Liver (tissue), 9 donors: ENCODE results near the gene SNAPC1. TPM values are rescaled to one million over a fixed set of nuclear protein-coding genes. Genes with fewer than 3 reads are reported as not detected.

Experiments
- DNase-seq: peaks from one replicate; pipeline ENCODE4 v3.0.0-alpha.2; 2017; ENCODE audit warnings: low spot score
- H3K27ac ChIP-seq, 2 donors: one replicate each; pipeline ENCODE4 v1.7.0; 2013; ENCODE audit warnings: inconsistent platforms in 2 of 2, low read length in 2 of 2, control low read depth in 1 of 2, low read depth in 1 of 2, mild to moderate bottlenecking in 1 of 2
- H3K27me3 ChIP-seq, 4 donors: one replicate each; pipeline versions ENCODE4 v1.6.1 to v1.7.0; 2013; ENCODE audit warnings: low read length in 3 of 4, inconsistent platforms in 1 of 4, mild to moderate bottlenecking in 1 of 4, moderate library complexity in 1 of 4; ENCODE audit not compliant: control insufficient read depth in 4 of 4, insufficient read depth in 4 of 4
- H3K36me3 ChIP-seq, 4 donors: one replicate each; pipeline versions ENCODE4 v1.6.1 to v1.7.0; 2013; ENCODE audit warnings: low read length in 3 of 4, mild to moderate bottlenecking in 3 of 4, low read depth in 1 of 4, moderate library complexity in 1 of 4; ENCODE audit not compliant: control insufficient read depth in 4 of 4, insufficient read depth in 3 of 4
- H3K4me1 ChIP-seq, 4 donors: one replicate each; pipeline versions ENCODE4 v1.6.1 to v1.7.0; 2013; ENCODE audit warnings: low read length in 3 of 4, mild to moderate bottlenecking in 3 of 4, moderate library complexity in 1 of 4; ENCODE audit not compliant: control insufficient read depth in 4 of 4, insufficient read depth in 4 of 4
- H3K4me3 ChIP-seq, 3 donors: one replicate each; pipeline versions ENCODE4 v1.6.1 to v1.7.0; 2013; ENCODE audit warnings: low read length in 3 of 3, control low read depth in 1 of 3, low read depth in 1 of 3, mild to moderate bottlenecking in 1 of 3
- H3K9ac ChIP-seq, 2 donors: one replicate each; pipeline ENCODE4 v1.7.0; 2013; ENCODE audit warnings: low read length in 2 of 2, mild to moderate bottlenecking in 2 of 2, moderate library complexity in 2 of 2, control low read depth in 1 of 2, low read depth in 1 of 2
- H3K9me3 ChIP-seq, 4 donors: one replicate each; pipeline versions ENCODE4 v1.6.1 to v1.7.0; 2013; ENCODE audit warnings: low read length in 3 of 4; ENCODE audit not compliant: control insufficient read depth in 4 of 4
- EGR1 ChIP-seq, 2 donors: IDR thresholded peaks; 2 replicates each; pipeline ENCODE4 v1.6.1; 2016 to 2018; ENCODE audit warnings: antibody characterized with exemption in 2 of 2, low read depth in 2 of 2
- FOXA1 ChIP-seq: IDR thresholded peaks from 2 replicates; pipeline ENCODE4 v1.6.1; 2016; ENCODE audit warnings: antibody characterized with exemption
- FOXA2 ChIP-seq: IDR thresholded peaks from 2 replicates; pipeline ENCODE4 v1.6.1; 2016; ENCODE audit warnings: antibody characterized with exemption
- GABPA ChIP-seq, 2 donors: IDR thresholded peaks in 1 of 2; conservative IDR thresholded peaks in 1 of 2; 2 replicates each; pipeline ENCODE4 v1.6.1; 2016; ENCODE audit warnings: antibody characterized with exemption in 2 of 2, mild to moderate bottlenecking in 1 of 2, moderate library complexity in 1 of 2
- HNF4A ChIP-seq, 2 donors: conservative IDR thresholded peaks; 2 replicates each; pipeline ENCODE4 v1.6.1; 2016; ENCODE audit warnings: antibody characterized with exemption in 2 of 2, mild to moderate bottlenecking in 2 of 2
- HNF4G ChIP-seq: IDR thresholded peaks from 2 replicates; pipeline ENCODE4 v1.6.1; 2016; ENCODE audit warnings: antibody characterized with exemption
- JUND ChIP-seq, 2 donors: IDR thresholded peaks; 2 replicates each; pipeline ENCODE4 v1.6.1; 2016; ENCODE audit warnings: antibody characterized with exemption in 2 of 2
- NR2F2 ChIP-seq: IDR thresholded peaks from 2 replicates; pipeline ENCODE4 v1.6.1; 2016; ENCODE audit warnings: antibody characterized with exemption
- RAD21 ChIP-seq, 2 donors: IDR thresholded peaks; 2 replicates each; pipeline ENCODE4 v1.6.1; 2016; ENCODE audit warnings: antibody characterized with exemption in 2 of 2, mild to moderate bottlenecking in 2 of 2
- RXRA ChIP-seq, 2 donors: IDR thresholded peaks; 2 replicates each; pipeline ENCODE4 v1.6.1; 2017 to 2018; ENCODE audit warnings: antibody characterized with exemption in 2 of 2, mild to moderate bottlenecking in 1 of 2
- SP1 ChIP-seq: IDR thresholded peaks from 2 replicates; pipeline ENCODE4 v1.6.1; 2018; ENCODE audit warnings: antibody characterized with exemption, mild to moderate bottlenecking
- TAF1 ChIP-seq: conservative IDR thresholded peaks from 2 replicates; pipeline ENCODE4 v1.6.1; 2016; ENCODE audit warnings: antibody characterized with exemption, mild to moderate bottlenecking
- YY1 ChIP-seq: IDR thresholded peaks from 2 replicates; pipeline ENCODE4 v1.6.1; 2016; ENCODE audit warnings: antibody characterized with exemption, mild to moderate bottlenecking
- WGBS: extraction: QIAGEN DNeasy Blood & Tissue Kit; methylation state at CpG from one replicate; pipeline ENCODE4 v1.1.7; 2013; 5-methylcytosine and 5-hydroxymethylcytosine counted together
- polyA plus RNA-seq, 2 donors: library from polyadenylated mRNA; stranded (reverse) in 1 of 2; unstranded in 1 of 2; fragments of 200-250 nt in 1 of 2; fragments of >200 nt in 1 of 2; fragmentation: Nextera tagmentation in 1 of 2; extraction: Ambion mirVana in 1 of 2; gene quantifications; one replicate each; pipeline versions ENCODE4 v1.2.1 to v1.2.3, GENCODE V29; 2013 to 2015
- total RNA-seq, 2 donors: library from RNA; depleted of rRNA; stranded (reverse); fragments of >200 nt; gene quantifications; one replicate each; pipeline ENCODE4 v1.2.3, GENCODE V29; 2014
- TF ChIP-seq, protein P1 (sequence below): IDR thresholded peaks from 2 replicates; pipeline ENCODE4 v1.6.1; 2016; ENCODE audit warnings: antibody characterized with exemption, mild to moderate bottlenecking
- TF ChIP-seq, protein P2 (sequence below): IDR thresholded peaks from 2 replicates; pipeline ENCODE4 v1.6.1; 2016; ENCODE audit warnings: antibody characterized with exemption
- TF ChIP-seq, protein P3 (sequence below): IDR thresholded peaks from 2 replicates; pipeline ENCODE4 v1.6.1; 2016; ENCODE audit warnings: antibody characterized with exemption
- TF ChIP-seq, protein P4 (sequence below): fragments of 150-350 bp; IDR thresholded peaks from 2 replicates; pipeline ENCODE4 v1.5.1; 2017; ENCODE audit warnings: improper control_type of control experiment, low read depth, low read length; ENCODE audit not compliant: missing input control
- donor health status: healthy.
- donor health status: healthy.
- donor health status: healthy.
- donor health status: healthy.
- donor health status: healthy.

SNAPC1 gene
- total and polyA plus RNA-seq, 4 donors = 1.2 to 2.3 (median 1.7) TPM

DNA sequence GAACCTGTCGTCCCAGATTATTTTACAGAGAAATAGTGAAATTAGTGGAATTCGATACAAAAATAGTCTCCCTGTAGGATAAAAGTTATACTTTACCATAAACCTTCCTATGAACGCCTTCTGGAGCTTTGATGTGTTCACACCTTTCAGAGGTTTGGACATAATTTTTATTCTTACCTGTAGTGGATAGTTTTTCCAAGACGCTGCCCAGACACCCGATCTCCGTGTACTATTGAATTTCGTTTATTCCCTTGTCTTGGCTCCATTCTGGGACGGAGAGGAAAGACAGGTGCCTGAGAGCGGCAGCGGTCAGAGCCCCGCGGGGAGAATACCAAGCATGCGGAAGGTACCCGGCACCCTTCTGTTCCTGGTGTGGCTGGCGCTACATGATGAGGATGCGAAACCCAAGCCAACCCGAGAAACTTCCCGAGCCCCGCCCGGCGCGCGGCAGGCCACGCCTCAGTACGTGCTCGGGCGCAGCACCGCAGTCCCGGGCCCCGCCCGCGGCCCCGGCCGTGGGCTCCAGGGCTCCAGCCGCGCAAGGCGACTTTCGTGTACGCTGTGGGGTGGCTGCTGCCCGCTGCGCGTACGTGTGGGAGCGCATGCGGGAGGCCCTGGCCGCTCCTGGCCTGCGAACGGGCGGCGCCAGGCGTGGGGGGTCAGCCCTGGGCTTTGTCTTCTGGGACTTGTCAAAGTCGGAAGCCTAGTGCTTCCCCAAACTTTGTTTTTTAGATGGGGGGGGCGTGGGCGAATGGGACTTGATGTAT, 11.3 kb upstream of the SNAPC1 start:
- peak; percentile 77 for DNase-seq
- no peak for TF ChIP-seq RAD21 (IDR thresholded peaks at IDR 0.05)
- no peak for TF ChIP-seq EGR1 (IDR thresholded peaks at IDR 0.05; ENCODE audit: low read depth in 2 of 2)
- TF ChIP-seq, protein P1, sequence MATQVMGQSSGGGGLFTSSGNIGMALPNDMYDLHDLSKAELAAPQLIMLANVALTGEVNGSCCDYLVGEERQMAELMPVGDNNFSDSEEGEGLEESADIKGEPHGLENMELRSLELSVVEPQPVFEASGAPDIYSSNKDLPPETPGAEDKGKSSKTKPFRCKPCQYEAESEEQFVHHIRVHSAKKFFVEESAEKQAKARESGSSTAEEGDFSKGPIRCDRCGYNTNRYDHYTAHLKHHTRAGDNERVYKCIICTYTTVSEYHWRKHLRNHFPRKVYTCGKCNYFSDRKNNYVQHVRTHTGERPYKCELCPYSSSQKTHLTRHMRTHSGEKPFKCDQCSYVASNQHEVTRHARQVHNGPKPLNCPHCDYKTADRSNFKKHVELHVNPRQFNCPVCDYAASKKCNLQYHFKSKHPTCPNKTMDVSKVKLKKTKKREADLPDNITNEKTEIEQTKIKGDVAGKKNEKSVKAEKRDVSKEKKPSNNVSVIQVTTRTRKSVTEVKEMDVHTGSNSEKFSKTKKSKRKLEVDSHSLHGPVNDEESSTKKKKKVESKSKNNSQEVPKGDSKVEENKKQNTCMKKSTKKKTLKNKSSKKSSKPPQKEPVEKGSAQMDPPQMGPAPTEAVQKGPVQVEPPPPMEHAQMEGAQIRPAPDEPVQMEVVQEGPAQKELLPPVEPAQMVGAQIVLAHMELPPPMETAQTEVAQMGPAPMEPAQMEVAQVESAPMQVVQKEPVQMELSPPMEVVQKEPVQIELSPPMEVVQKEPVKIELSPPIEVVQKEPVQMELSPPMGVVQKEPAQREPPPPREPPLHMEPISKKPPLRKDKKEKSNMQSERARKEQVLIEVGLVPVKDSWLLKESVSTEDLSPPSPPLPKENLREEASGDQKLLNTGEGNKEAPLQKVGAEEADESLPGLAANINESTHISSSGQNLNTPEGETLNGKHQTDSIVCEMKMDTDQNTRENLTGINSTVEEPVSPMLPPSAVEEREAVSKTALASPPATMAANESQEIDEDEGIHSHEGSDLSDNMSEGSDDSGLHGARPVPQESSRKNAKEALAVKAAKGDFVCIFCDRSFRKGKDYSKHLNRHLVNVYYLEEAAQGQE = no peak
- no peak for TF ChIP-seq HNF4A (conservative IDR thresholded peaks at IDR 0.05)
- no peak for TF ChIP-seq SP1
- TF ChIP-seq, protein P2, sequence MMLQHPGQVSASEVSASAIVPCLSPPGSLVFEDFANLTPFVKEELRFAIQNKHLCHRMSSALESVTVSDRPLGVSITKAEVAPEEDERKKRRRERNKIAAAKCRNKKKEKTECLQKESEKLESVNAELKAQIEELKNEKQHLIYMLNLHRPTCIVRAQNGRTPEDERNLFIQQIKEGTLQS = no peak
- TF ChIP-seq, protein P3, sequence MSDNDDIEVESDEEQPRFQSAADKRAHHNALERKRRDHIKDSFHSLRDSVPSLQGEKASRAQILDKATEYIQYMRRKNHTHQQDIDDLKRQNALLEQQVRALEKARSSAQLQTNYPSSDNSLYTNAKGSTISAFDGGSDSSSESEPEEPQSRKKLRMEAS = no peak
- no peak for TF ChIP-seq GABPA (IDR thresholded peaks at IDR 0.05 in 1 of 2, conservative IDR thresholded peaks at IDR 0.05 in 1 of 2)
- no peak for TF ChIP-seq RXRA (IDR thresholded peaks at IDR 0.05)
- TF ChIP-seq FOXA2 = no peak
- no peak for TF ChIP-seq NR2F2
- H3K27ac ChIP-seq = peak overlapping the region; percentile 26 to 66
- peaks cover 0 to 2% (median 0%) of the 10 kb centered on the region in 4 donors for H3K4me1 ChIP-seq
- H3K36me3 ChIP-seq = peaks cover 5 to 18% (median 11%) of the 10 kb centered on the region in 4 donors
- peak overlapping the region in 1 of 3 donors; percentile 45 for H3K4me3 ChIP-seq
- no peaks in the 10 kb centered on the region for H3K9me3 ChIP-seq
- 40% methylated on average over 54 of the region's 54 CpGs for WGBS
- no peak overlapping the region for H3K9ac ChIP-seq
- no peaks in the 10 kb centered on the region for H3K27me3 ChIP-seq

DNA sequence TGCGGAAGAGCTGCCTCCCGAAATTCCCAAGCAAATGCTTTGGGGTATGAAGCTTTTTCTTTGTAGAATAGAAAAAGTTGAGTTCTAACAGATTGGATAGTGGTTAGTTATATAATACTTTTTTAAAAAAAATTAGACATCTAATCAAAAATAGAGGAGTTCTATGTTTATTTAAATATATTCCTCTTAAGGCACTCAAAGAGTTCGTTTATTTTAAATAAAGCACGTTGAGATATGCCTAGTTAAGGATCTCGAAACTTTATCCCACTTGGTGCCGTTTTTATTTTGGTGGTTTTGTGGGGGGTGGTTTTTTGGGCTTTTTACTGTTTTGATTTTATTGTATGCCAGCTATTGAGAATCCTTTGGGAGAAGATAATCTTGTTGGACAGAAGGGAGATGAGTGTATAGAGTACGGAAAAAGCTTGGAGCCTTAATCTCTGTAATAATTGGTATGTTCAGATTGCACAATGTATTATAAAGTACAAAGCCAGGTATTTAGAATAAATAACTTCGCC, 10.7 kb upstream of the SNAPC1 start:
- H3K36me3 ChIP-seq = peaks cover 2 to 15% (median 8%) of the 10 kb centered on the region in 4 donors
- WGBS = 73% methylated on average over 8 of the region's 8 CpGs
- no peak for TF ChIP-seq TAF1
- TF ChIP-seq, protein P3 = no peak
- no peak for TF ChIP-seq GABPA (IDR thresholded peaks at IDR 0.05 in 1 of 2, conservative IDR thresholded peaks at IDR 0.05 in 1 of 2)
- TF ChIP-seq RAD21 (IDR thresholded peaks at IDR 0.05) = no peak
- no peak for TF ChIP-seq FOXA2
- no peak for TF ChIP-seq SP1
- TF ChIP-seq, protein P2 = no peak
- TF ChIP-seq RXRA (IDR thresholded peaks at IDR 0.05) = no peak
- no peak for TF ChIP-seq HNF4G
- TF ChIP-seq JUND (IDR thresholded peaks at IDR 0.05) = no peak
- no peak for TF ChIP-seq HNF4A (conservative IDR thresholded peaks at IDR 0.05)
- no peak for TF ChIP-seq FOXA1
- TF ChIP-seq, protein P1 = no peak
- TF ChIP-seq NR2F2 = no peak
- TF ChIP-seq EGR1 (IDR thresholded peaks at IDR 0.05; ENCODE audit: low read depth in 2 of 2) = no peak
- TF ChIP-seq YY1 = no peak
- TF ChIP-seq, protein P4, sequence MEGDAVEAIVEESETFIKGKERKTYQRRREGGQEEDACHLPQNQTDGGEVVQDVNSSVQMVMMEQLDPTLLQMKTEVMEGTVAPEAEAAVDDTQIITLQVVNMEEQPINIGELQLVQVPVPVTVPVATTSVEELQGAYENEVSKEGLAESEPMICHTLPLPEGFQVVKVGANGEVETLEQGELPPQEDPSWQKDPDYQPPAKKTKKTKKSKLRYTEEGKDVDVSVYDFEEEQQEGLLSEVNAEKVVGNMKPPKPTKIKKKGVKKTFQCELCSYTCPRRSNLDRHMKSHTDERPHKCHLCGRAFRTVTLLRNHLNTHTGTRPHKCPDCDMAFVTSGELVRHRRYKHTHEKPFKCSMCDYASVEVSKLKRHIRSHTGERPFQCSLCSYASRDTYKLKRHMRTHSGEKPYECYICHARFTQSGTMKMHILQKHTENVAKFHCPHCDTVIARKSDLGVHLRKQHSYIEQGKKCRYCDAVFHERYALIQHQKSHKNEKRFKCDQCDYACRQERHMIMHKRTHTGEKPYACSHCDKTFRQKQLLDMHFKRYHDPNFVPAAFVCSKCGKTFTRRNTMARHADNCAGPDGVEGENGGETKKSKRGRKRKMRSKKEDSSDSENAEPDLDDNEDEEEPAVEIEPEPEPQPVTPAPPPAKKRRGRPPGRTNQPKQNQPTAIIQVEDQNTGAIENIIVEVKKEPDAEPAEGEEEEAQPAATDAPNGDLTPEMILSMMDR = no peak
- H3K9me3 ChIP-seq = no peaks in the 10 kb centered on the region
- peak overlapping the region in 1 of 2 donors; percentile 66 for H3K27ac ChIP-seq
- DNase-seq = no peak
- H3K4me1 ChIP-seq = peaks cover 0 to 2% (median 0%) of the 10 kb centered on the region in 4 donors
- no peak overlapping the region for H3K9ac ChIP-seq
- H3K4me3 ChIP-seq = peak overlapping the region in 1 of 3 donors; percentile 45
- H3K27me3 ChIP-seq = no peaks in the 10 kb centered on the region
